Fibroblast of skin of back (primary cell): Measurements from ENCODE around the gene FAM163A.

Experiments
- DNase-seq: peaks from one replicate; pipeline ENCODE4 v3.0.0-alpha.2; 2013

The FAM163A gene

GRCh38 chr1:179753061-179753460 is 10.0 kb downstream of the FAM163A start:
- DNase-seq: peak; percentile 22

- DNase-seq: peak; percentile 75
These were observed 11.0 kb downstream of the FAM163A start for GRCh38 chr1:179754041-179754624.

DNA sequence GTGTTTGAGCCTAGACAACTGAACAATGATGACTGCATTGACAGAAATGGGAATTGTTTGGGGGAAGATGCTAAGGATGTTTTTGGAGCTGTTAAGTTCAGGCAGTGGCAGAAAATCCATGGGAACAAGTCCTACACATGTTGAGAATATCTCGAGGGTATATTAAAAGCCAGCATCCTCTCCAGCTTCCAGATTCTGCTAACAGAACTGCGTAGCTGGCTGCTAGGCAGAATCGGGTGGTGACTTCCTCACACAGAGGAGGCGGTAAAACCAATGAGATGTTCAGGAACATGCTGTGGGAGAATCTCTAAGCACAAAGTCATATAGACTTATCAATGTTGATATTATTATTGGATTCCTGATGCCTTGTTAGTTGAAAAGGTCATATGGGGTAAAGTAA is 14.8 kb downstream of the FAM163A start:
- DNase-seq: no peak

DNA sequence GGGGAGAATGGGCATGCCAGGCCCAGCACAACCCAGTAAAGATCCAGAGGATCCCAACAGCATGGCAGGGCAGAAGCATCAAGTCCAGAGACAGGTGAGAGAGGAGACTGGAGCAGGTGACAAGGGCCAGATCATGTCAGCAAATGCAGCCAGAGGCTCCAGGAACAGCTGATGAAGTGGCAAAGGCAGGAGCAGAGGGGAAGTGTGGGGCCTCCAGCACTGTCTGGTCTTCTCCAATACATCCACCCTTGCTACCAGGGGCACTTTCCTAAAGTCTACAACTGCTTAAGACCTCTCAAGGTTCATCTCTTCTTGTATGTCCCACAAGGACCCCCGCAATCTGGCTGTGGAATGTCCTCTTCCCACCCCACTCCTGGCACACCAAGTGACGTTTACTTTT is 17.4 kb downstream of the FAM163A start:
- DNase-seq: no peak

DNA sequence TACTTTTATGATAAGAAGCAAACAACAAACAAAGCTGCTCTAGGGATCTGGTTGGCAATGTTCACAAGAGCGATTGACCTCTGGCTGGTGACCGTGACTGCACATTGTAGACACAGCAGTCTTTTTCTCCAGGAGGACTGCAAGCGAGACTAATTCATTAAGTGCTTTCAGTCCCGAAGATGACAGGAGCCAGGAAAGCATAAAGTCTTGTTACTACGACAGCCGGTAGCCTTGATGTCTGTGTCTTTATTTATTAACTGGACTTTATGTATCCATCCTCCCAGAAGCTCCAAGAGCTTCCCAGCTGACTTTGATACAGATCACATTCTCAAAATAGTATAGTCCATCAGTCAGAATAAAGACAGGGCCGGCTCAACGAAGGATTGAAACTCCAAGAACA is 18.2 kb downstream of the FAM163A start:
- no peak for DNase-seq

GRCh38 chr1:179761846-179762640 is 19.0 kb downstream of the FAM163A start:
- DNase-seq: no peak

DNA sequence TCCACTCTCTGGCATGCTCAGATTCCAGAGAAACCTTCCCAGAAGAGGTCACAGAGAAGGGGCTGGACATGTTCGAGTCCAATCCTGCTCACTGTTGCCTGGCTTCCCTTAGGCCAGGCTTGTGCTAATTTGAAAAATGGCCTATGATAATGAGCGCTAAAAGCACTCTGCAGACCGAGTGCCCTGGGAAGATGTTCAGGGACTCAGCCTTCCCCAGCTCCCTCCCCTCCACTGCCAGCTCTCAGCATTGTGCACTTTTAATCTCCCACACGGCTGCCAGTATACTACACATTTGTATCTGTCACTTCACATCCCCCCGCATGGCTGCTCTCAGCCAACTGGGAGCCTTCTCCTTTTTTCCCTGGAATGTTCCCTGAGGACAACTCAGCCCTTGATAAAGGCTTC is 24.1 kb downstream of the FAM163A start:
- no peak for DNase-seq

DNA sequence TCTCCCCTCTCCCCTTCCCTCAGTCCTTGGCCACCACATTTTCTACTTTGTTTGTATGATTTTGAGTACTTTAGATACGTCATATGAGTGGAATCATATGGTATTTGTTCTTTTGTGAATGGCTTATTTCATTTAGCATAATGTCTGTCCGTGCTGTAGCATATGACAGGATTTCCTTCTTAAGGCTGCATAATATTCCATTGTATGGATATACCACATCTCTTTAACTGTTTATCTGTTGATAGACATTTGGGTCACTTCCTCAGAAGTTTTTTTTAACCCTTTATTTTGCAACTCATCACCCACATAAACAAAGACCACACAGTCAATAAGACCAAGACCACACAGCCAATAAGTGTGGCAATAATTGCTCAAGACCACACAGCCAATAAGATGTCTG is 24.9 kb downstream of the FAM163A start:
- DNase-seq: no peak

- DNase-seq: no peak
These were observed 27.9 kb downstream of the FAM163A start for GRCh38 chr1:179770887-179771502.

GRCh38 chr1:179773264-179773663 is 30.2 kb downstream of the FAM163A start:
- DNase-seq: no peak

- no peak for DNase-seq
These were observed 30.9 kb downstream of the FAM163A start for GRCh38 chr1:179774000-179774399.

DNA sequence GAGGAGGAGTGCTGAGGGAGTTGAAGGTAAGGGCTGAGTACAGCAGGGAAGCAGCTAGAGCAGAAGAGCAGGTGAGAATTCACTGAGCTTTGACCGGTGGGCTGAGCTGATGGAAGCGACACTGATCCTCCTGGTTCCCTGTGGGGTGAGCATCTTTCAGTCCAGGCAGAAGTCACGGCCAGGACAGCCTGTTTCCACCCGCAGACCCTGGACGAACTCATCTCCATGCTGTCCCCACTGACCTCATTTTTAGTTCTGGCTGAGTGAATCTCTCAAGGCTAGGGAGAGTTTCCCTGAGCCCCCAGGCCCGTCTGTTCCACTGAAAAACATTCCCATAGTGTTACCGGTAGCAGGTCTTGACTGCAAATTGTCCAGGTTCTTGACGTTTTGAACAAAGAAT is 31.5 kb downstream of the FAM163A start:
- no peak for DNase-seq

- DNase-seq: no peak
These were observed 31.9 kb downstream of the FAM163A start for GRCh38 chr1:179775009-179775408.

DNA sequence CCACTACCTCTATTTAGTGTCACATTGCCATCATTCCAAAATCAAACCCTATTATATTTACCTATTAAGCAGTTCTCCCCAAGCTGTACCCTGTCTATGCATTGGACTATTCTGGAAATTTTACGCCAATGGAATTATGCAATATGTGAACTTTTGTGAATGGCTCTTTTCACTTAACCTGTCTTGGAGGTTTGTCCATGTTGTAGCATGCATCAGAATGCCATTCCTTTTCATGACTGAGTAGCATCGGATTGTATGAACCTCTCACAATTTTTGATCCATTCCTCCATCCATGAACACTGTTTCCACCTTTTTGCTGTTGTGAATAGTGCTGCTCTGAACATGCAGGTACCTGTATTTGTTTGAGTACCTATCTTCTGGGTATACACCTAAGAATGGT is 33.7 kb downstream of the FAM163A start:
- no peak for DNase-seq

GRCh38 chr1:179777731-179778130 is 34.6 kb downstream of the FAM163A start:
- no peak for DNase-seq

DNA sequence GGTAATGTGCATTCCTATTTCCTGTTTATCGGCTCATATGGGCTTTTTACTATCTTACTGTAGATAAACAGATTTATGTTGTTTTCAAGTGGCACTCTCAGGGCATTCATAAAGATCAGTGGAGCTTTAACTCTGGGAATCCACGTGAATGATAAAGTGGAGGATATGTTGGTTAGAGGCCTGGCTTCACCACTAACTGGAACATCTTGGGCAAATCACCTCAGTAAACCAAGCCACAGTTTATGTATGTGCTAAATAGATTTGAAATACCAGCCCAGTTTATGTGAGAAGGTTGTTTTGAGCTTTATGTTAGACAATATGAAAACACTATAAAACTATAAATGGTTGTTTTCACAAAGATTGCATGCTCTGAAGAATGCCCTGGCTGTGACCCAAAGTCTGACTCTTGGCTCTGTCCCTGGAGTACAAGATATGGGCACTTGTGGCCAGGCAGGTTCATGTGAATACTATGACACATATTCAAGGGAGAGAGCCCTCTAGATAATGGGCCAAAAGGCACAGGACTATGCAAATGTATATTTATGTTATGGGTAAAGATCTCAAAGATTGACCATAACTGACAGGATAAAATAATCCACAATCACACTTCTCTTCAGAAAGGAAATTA is 36.7 kb downstream of the FAM163A start:
- peak; percentile 13 for DNase-seq

DNA sequence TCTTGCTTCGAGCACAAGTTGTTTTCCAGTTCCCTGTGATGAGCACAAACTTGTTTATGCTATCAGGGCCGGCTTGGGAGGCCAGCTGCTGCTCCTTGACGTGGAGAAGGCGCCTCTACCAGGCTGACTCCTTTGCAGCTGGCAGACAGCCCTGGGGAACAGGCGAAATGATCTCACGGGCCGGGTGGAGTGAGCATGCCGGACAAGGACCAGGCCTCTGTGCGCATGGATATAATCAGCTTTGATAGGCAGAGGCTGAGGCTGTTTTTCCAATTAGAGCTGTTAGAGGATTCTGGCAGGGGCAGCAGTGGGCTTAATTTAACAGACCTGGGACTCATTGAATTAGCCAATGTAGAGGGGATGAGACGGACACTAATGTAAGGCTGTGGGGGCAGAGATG is 38.9 kb downstream of the FAM163A start:
- DNase-seq: no peak

DNA sequence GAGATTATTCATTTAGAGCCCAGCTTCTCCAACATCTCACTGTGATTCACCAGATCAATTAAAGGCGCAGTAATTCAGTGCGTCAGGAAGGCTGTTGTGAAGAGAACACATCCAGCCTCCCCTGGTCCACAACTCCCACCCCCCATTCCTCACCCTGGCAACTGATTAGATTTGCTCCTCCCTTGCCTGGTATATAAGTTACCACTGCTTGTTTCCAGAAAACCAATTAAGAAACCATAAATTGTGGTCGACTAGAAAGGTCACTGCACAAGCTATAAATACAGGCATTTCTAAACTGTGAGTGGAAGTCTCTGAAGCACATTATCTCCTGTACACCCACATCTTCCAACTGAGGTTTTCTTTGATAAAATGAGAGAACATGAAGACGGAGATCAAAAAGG is 41.9 kb downstream of the FAM163A start:
- no peak for DNase-seq

- no peak for DNase-seq
These were observed 42.6 kb downstream of the FAM163A start for GRCh38 chr1:179785728-179786127.

DNA sequence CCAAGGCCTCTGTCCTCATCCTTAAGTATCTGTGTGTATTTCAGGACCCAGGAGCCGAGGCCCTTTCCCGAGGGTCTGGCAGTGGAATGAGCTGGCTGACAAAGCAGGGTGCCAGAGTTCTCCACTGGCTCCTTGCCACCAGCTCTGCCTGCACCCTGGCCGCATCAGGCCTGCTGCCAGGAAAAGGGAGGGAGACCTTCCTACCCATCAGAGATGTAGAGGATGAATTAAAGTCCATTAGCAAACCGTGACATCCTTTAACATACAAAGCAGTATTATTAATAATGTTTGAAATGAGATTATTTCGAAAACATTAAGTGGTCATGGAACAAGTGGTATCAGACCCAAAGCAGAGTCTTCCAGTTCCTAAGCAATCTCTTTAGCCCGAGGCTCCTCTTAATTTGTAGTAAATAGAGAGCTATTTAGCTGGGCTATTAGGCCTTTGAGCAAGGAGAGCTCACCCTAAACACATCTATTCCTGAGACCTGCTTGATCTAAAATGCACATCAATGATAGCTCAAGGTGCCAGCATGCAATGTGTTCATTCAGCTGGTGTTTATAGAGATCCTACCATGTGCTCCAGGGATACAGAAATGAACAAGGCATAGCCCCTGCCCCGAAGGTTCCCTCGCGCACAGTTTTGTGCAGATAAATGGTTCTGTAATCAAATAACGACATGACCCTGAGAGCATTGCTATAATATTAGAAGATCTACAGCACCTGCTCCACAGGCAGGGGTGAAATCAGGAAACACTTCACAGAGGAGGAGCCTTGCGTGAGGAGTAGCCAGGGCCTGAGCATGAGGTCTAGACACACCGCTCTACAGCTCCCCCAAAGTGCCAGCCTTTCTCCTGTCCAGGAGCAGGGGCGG is 44.0 kb downstream of the FAM163A start:
- DNase-seq: no peak

DNA sequence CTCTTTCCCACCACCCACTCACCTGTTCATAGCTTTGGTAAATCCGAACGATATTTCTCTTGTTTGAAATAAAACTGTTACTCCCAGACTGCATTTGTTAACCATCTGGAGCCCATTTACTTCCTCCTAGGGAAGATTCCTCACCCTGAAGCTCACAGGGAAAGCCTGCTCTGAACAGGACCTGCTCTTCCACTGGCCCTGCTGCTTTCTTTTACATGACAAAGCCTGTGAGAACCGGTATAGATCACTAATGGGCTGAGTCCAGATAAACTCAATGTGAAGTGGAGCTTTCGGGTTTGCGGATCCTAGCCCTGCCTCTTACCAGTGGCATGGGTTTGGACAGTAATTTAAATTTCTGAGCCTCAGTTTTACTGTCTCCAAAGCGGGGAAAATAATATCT is 45.2 kb downstream of the FAM163A start:
- DNase-seq: no peak

DNA sequence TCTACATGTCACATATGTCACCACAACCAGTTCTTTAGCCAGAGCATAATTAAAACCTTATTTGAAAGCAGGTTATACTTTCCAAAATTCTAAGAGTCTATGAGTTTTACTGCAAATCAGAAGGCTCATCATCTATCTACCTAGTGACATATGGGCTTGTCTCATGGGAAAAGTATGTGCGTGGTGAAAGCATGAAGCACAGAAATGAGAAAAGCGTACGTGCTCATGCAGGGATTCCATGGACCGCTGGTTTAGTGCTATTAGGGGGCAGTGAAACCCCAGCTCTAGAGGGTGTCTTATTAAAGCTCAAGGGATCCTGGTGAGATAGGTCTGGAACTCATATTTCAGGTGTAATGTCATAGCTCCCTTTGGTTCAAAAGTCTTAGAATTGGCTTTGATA is 50.2 kb downstream of the FAM163A start:
- no peak for DNase-seq

DNA sequence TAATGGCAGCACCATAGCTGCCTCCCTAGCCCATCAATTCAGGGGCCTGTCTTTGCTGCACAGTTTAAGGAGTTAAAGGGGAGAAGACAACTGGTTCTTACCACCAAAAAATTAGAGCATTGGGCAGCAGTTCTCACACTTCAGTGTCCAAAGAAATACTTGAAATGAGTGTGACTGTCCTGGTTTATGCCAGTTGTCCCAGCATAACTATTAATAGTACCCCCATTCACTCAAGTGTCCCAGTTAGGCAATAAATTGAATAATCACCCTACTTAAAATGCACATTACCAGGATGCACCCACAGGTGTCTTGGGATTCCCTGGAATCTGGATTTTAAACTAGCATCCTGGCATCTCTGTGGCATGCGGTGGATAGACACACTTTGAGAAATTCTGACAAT is 51.1 kb downstream of the FAM163A start:
- DNase-seq: no peak
